Measurements from ENCODE around the gene TMPRSS11D.

Gene TMPRSS11D

DNA sequence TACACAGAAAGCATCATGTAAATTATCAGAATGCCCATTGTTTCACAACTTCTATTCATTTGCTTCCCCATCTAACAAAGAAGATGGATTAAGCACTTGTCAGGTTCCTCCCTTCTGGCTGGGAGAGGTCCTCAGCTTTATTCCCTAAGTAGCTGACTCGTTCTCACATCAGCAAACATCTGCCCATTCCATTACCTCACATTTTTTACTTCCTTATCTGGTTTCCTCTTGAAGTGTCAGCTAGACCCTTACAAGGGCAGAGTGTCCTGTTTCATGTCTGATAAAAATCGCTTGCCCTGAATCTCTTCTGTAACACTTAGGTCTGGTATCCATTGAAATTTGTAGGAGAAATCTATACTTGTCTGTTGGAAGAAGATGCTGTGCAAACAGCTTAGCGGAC, 44.7 kb upstream of the TMPRSS11D start:
- Histone ChIP-seq H3K27ac (ENCODE audit: low read length) (no peak overlapping the region), H2AFZ (ENCODE audit: low read depth, low read length) (no peak overlapping the region), H3K27me3 (ENCODE audit: low read depth, low read length) (no peaks in the 10 kb centered on the region), H4K20me1 (ENCODE audit: insufficient read depth, low read length) (no peaks in the 10 kb centered on the region), H3K4me2 (ENCODE audit: low read length) (no peak overlapping the region), H3K9me3 (ENCODE audit: insufficient read depth, low read length) (no peaks in the 10 kb centered on the region), H3K36me3 (replicated peaks; ENCODE audit: low read depth, low read length) (no peaks in the 10 kb centered on the region), H3K9ac (ENCODE audit: low read length) (no peak overlapping the region), H3K4me3 (ENCODE audit: low read length) (no peak overlapping the region), H3K4me1 (ENCODE audit: low read length) (no peaks in the 10 kb centered on the region), H3K79me2 (ENCODE audit: low read length) (no peaks in the 10 kb centered on the region)
- no peak for TF ChIP-seq EZH2phosphoT487 (IDR thresholded peaks at IDR 0.05; ENCODE audit: low read depth)
- TF ChIP-seq, protein P1, sequence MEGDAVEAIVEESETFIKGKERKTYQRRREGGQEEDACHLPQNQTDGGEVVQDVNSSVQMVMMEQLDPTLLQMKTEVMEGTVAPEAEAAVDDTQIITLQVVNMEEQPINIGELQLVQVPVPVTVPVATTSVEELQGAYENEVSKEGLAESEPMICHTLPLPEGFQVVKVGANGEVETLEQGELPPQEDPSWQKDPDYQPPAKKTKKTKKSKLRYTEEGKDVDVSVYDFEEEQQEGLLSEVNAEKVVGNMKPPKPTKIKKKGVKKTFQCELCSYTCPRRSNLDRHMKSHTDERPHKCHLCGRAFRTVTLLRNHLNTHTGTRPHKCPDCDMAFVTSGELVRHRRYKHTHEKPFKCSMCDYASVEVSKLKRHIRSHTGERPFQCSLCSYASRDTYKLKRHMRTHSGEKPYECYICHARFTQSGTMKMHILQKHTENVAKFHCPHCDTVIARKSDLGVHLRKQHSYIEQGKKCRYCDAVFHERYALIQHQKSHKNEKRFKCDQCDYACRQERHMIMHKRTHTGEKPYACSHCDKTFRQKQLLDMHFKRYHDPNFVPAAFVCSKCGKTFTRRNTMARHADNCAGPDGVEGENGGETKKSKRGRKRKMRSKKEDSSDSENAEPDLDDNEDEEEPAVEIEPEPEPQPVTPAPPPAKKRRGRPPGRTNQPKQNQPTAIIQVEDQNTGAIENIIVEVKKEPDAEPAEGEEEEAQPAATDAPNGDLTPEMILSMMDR (IDR thresholded peaks at IDR 0.05; ENCODE audit: low read depth, low read length), result no peak

DNA sequence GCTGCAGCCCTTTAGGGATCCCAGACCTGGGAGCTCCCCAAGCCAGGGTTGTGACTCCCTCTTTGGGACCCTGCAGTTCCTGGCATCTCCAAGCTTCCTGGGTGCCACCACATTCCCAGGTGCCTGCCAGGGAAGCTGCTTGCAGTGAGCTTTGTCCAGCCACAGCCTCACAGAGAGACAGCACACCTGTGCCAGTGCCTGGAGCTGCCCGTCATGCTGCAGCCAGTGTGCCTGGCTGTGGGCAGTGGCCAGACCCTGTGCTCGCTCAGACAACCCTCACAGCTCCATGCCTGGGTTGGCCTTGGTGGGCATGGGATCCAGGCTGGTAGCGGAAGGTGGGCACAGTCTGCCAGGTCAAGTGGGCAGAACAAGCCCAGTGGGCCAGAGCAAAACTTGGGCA, 43.4 kb upstream of the TMPRSS11D start:
- no peaks in the 10 kb centered on the region for H3K27me3 ChIP-seq (ENCODE audit: low read depth, low read length)
- no peaks in the 10 kb centered on the region for H3K36me3 ChIP-seq (replicated peaks; ENCODE audit: low read depth, low read length)
- H3K9me3 ChIP-seq (ENCODE audit: insufficient read depth, low read length), result no peaks in the 10 kb centered on the region
- H3K79me2 ChIP-seq (ENCODE audit: low read length), result no peaks in the 10 kb centered on the region
- H3K27ac ChIP-seq (ENCODE audit: low read length), result no peak overlapping the region
- H3K4me1 ChIP-seq (ENCODE audit: low read length), result no peaks in the 10 kb centered on the region
- no peak overlapping the region for H3K4me3 ChIP-seq (ENCODE audit: low read length)
- H3K4me2 ChIP-seq (ENCODE audit: low read length), result no peak overlapping the region
- no peaks in the 10 kb centered on the region for H4K20me1 ChIP-seq (ENCODE audit: insufficient read depth, low read length)
- H3K9ac ChIP-seq (ENCODE audit: low read length), result no peak overlapping the region
- H2AFZ ChIP-seq (ENCODE audit: low read depth, low read length), result no peak overlapping the region
- TF ChIP-seq, protein P1 (IDR thresholded peaks at IDR 0.05; ENCODE audit: low read depth, low read length), result no peak
- no peak for TF ChIP-seq EZH2phosphoT487 (IDR thresholded peaks at IDR 0.05; ENCODE audit: low read depth)

DNA sequence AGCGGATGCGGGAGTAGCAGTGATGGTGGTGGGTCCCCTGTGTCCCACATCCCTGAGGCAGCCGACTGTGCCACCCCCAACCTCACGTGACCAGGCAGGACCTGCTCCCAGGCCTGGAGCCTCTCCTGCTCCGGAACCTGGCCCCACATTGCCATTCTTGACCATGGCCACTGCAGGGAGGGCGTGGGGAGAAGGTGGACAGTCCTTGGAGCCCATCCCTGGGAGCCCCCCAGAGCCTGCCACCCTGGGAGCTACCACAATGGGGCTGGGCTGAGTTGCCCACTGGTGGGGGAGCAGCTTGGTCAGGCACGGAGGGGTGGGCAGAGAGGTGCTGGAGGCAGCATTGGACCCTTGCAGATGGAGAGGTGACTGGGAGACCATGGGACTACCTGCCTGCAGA, 42.7 kb upstream of the TMPRSS11D start:
- H3K4me2 ChIP-seq (ENCODE audit: low read length), result no peak overlapping the region
- H2AFZ ChIP-seq (ENCODE audit: low read depth, low read length), result no peak overlapping the region
- no peaks in the 10 kb centered on the region for H4K20me1 ChIP-seq (ENCODE audit: insufficient read depth, low read length)
- H3K9me3 ChIP-seq (ENCODE audit: insufficient read depth, low read length), result no peaks in the 10 kb centered on the region
- no peaks in the 10 kb centered on the region for H3K27me3 ChIP-seq (ENCODE audit: low read depth, low read length)
- no peaks in the 10 kb centered on the region for H3K79me2 ChIP-seq (ENCODE audit: low read length)
- H3K4me3 ChIP-seq (ENCODE audit: low read length), result no peak overlapping the region
- no peak for TF ChIP-seq EZH2phosphoT487 (IDR thresholded peaks at IDR 0.05; ENCODE audit: low read depth)
- TF ChIP-seq, protein P1 (IDR thresholded peaks at IDR 0.05; ENCODE audit: low read depth, low read length), result no peak
- no peaks in the 10 kb centered on the region for H3K4me1 ChIP-seq (ENCODE audit: low read length)
- H3K9ac ChIP-seq (ENCODE audit: low read length), result no peak overlapping the region
- H3K36me3 ChIP-seq (replicated peaks; ENCODE audit: low read depth, low read length), result no peaks in the 10 kb centered on the region
- no peak overlapping the region for H3K27ac ChIP-seq (ENCODE audit: low read length)

DNA sequence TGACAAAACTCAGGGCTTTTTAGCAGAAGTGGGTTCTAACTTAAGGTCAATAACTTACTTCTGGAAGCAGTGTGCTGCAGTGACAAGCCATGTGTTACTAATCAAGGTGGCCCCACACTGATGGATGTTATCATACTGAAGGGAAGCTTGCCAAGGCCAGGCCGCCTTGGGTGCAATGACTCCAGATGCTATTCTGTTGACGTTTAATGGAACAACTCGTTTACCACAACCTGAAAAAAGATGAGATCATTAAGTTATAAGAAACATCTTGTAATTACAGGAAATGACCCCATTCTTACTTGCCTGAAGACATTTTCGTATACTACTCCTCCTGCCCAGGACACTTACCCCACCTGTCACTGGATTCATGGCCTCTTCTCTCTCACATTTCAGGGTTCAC, 38.9 kb upstream of the TMPRSS11D start:
- H3K79me2 ChIP-seq (ENCODE audit: low read length), result no peaks in the 10 kb centered on the region
- H3K4me2 ChIP-seq (ENCODE audit: low read length), result no peak overlapping the region
- no peak overlapping the region for H3K9ac ChIP-seq (ENCODE audit: low read length)
- TF ChIP-seq EZH2phosphoT487 (IDR thresholded peaks at IDR 0.05; ENCODE audit: low read depth), result no peak
- TF ChIP-seq, protein P1 (IDR thresholded peaks at IDR 0.05; ENCODE audit: low read depth, low read length), result no peak
- H3K9me3 ChIP-seq (ENCODE audit: insufficient read depth, low read length), result no peaks in the 10 kb centered on the region
- no peaks in the 10 kb centered on the region for H3K27me3 ChIP-seq (ENCODE audit: low read depth, low read length)
- no peak overlapping the region for H3K27ac ChIP-seq (ENCODE audit: low read length)
- no peaks in the 10 kb centered on the region for H3K4me1 ChIP-seq (ENCODE audit: low read length)
- H4K20me1 ChIP-seq (ENCODE audit: insufficient read depth, low read length), result no peaks in the 10 kb centered on the region
- no peak overlapping the region for H3K4me3 ChIP-seq (ENCODE audit: low read length)
- no peaks in the 10 kb centered on the region for H3K36me3 ChIP-seq (replicated peaks; ENCODE audit: low read depth, low read length)
- H2AFZ ChIP-seq (ENCODE audit: low read depth, low read length), result no peak overlapping the region

Data from OCI-LY3 (cell line).